PC-9 (cell line): Measurements from ENCODE around the gene DOCK3.

Source experiments
- EZH2 ChIP-seq: fragments of 200-600 bp; sonication (generic); IDR thresholded peaks from 2 replicates; pipeline ENCODE4 v1.8.0; 2017; ENCODE audit warnings: antibody characterized with exemption, low read depth
- TF ChIP-seq, protein P1 (sequence below): fragments of 200-600 bp; sonication (generic); conservative IDR thresholded peaks from 2 replicates; pipeline ENCODE4 v1.6.1; 2017; ENCODE audit warnings: mixed run types, antibody characterized with exemption, mild to moderate bottlenecking, moderate library complexity

- TF ChIP-seq, protein P1, sequence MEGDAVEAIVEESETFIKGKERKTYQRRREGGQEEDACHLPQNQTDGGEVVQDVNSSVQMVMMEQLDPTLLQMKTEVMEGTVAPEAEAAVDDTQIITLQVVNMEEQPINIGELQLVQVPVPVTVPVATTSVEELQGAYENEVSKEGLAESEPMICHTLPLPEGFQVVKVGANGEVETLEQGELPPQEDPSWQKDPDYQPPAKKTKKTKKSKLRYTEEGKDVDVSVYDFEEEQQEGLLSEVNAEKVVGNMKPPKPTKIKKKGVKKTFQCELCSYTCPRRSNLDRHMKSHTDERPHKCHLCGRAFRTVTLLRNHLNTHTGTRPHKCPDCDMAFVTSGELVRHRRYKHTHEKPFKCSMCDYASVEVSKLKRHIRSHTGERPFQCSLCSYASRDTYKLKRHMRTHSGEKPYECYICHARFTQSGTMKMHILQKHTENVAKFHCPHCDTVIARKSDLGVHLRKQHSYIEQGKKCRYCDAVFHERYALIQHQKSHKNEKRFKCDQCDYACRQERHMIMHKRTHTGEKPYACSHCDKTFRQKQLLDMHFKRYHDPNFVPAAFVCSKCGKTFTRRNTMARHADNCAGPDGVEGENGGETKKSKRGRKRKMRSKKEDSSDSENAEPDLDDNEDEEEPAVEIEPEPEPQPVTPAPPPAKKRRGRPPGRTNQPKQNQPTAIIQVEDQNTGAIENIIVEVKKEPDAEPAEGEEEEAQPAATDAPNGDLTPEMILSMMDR = no peak
- no peak for TF ChIP-seq EZH2
These were observed 604.7 kb downstream of the DOCK3 start for GRCh38 chr3:51279448-51279847.
